SK-N-SH (cell line): ENCODE data around the gene APBA2. TPM values are rescaled to one million over a fixed set of nuclear protein-coding genes. Genes with fewer than 3 reads are reported as not detected.

ENCODE experiments used
- CTCF ChIA-PET: fragments of 300-600, 350-600 bp; formaldehyde crosslinking; extraction: SDS; loops from one replicate; lab custom pipeline; 2021; lab: Yijun Ruan, JAX
- POLR2A ChIA-PET: fragments of 350-600 bp; sonication (Branson Sonifier 250); formaldehyde crosslinking; extraction: SDS; loops from one replicate; lab custom pipeline; 2020; ENCODE audit warnings: antibody characterized with exemption, inconsistent platforms; lab: Yijun Ruan, JAX
- DNase-seq: peaks from one replicate; pipeline ENCODE4 v3.0.0; 2012
- H2AFZ ChIP-seq: fragments of 200-600 bp; sonication (generic); 2 replicates; pipeline ENCODE4 v1.8.1; 2016; ENCODE audit warnings: antibody characterized with exemption, mild to moderate bottlenecking, low read depth
- H3F3A ChIP-seq: fragments of 200-600 bp; sonication (generic); replicated peaks from 2 replicates; pipeline ENCODE3; 2016; ENCODE audit warnings: antibody characterized with exemption, mild to moderate bottlenecking; ENCODE audit not compliant: insufficient read depth
- H3K27ac ChIP-seq, 2 experiments: fragments of 200-500 bp in 1 of 2; fragments of 200-600 bp in 1 of 2; sonication (Bioruptor generic) in 1 of 2; sonication (generic), shearing (Covaris generic) in 1 of 2; 2 replicates each; pipeline versions ENCODE4 v1.5.1 to v1.6.1; 2014 to 2016; ENCODE audit warnings: low read depth in 2 of 2, inconsistent platforms in 1 of 2, low read length in 1 of 2, mild to moderate bottlenecking in 1 of 2, mixed read lengths in 1 of 2
- H3K27me3 ChIP-seq: fragments of 200-600 bp; sonication (generic), shearing (Covaris generic); 2 replicates; pipeline ENCODE4 v1.6.1; 2016; ENCODE audit warnings: mixed run types; ENCODE audit not compliant: insufficient read depth
- H3K36me3 ChIP-seq, 2 experiments: fragments of 200-500 bp in 1 of 2; fragments of 200-600 bp in 1 of 2; sonication (Bioruptor generic) in 1 of 2; sonication (generic) in 1 of 2; replicated peaks in 1 of 2; 2 replicates each; pipeline versions ENCODE3 to v1.5.1; 2014 to 2016; ENCODE audit warnings: low read length in 1 of 2, mild to moderate bottlenecking in 1 of 2; ENCODE audit not compliant: insufficient read depth in 2 of 2, control insufficient read depth in 1 of 2
- H3K4me1 ChIP-seq, 2 experiments: fragments of 200-500 bp in 1 of 2; fragments of 200-600 bp in 1 of 2; sonication (Bioruptor generic) in 1 of 2; sonication (generic), shearing (Covaris generic) in 1 of 2; 2 replicates each; pipeline versions ENCODE4 v1.5.1 to v1.6.1; 2014 to 2016; ENCODE audit warnings: low read depth in 1 of 2, low read length in 1 of 2, mixed run types in 1 of 2; ENCODE audit not compliant: insufficient read depth in 2 of 2, control insufficient read depth in 1 of 2
- H3K4me2 ChIP-seq: fragments of 200-600 bp; sonication (generic), shearing (Covaris generic); 2 replicates; pipeline ENCODE4 v1.6.1; 2017; ENCODE audit warnings: mixed run types
- H3K4me3 ChIP-seq, 2 experiments: fragments of 200-500 bp in 1 of 2; fragments of 200-600 bp in 1 of 2; sonication (Bioruptor generic) in 1 of 2; sonication (generic), shearing (Covaris generic) in 1 of 2; 2 replicates each; pipeline versions ENCODE4 v1.5.1 to v1.8.1; 2014 to 2016; ENCODE audit warnings: low read depth in 2 of 2, inconsistent platforms in 1 of 2, low read length in 1 of 2, mild to moderate bottlenecking in 1 of 2, mixed read lengths in 1 of 2, moderate library complexity in 1 of 2
- H3K79me2 ChIP-seq: fragments of 200-600 bp; sonication (generic); 2 replicates; pipeline ENCODE4 v1.8.1; 2017; ENCODE audit warnings: mild to moderate bottlenecking; ENCODE audit not compliant: insufficient read depth
- H3K9ac ChIP-seq: fragments of 200-600 bp; sonication (generic); 2 replicates; pipeline ENCODE4 v1.6.1; 2017; ENCODE audit warnings: mixed run types
- H3K9me2 ChIP-seq: fragments of 200-600 bp; sonication (generic); 2 replicates; pipeline ENCODE4 v1.6.1; 2017; ENCODE audit warnings: mixed run types
- H3K9me3 ChIP-seq: fragments of 200-600 bp; sonication (generic); 2 replicates; pipeline ENCODE4 v1.6.1; 2017; ENCODE audit warnings: mixed run types, mild to moderate bottlenecking, moderate library complexity
- H4K20me1 ChIP-seq: fragments of 200-600 bp; sonication (generic); 2 replicates; pipeline ENCODE4 v1.6.1; 2017; ENCODE audit warnings: mild to moderate bottlenecking, mixed run types; ENCODE audit not compliant: insufficient read depth
- EP300 ChIP-seq, 2 experiments: IDR thresholded peaks; 2 replicates each; pipeline versions ENCODE4 v1.4.0 to v1.6.1; 2012; ENCODE audit warnings: borderline replicate concordance in 1 of 2, low read depth in 1 of 2, low read length in 1 of 2
- EZH2phosphoT487 ChIP-seq: fragments of 200-600 bp; sonication (generic); IDR thresholded peaks from 2 replicates; pipeline ENCODE4 v1.6.1; 2017; ENCODE audit warnings: low read depth, mixed run types, mild to moderate bottlenecking, antibody characterized with exemption, moderate library complexity, borderline replicate concordance
- FOSL2 ChIP-seq: IDR thresholded peaks from 2 replicates; pipeline ENCODE4 v1.4.0; 2012; ENCODE audit warnings: low read depth, mild to moderate bottlenecking, moderate library complexity, borderline replicate concordance
- FOXM1 ChIP-seq: IDR thresholded peaks from 2 replicates; pipeline ENCODE4 v1.4.0; 2012; ENCODE audit warnings: low read depth, mild to moderate bottlenecking
- GATA2 ChIP-seq: sonication (generic); formaldehyde crosslinking; IDR thresholded peaks from 2 replicates; pipeline ENCODE4 v1.5.0; 2020; ENCODE audit warnings: mild to moderate bottlenecking, missing genetic modification reagents
- JUND ChIP-seq: IDR thresholded peaks from 2 replicates; pipeline ENCODE4 v1.4.0; 2012
- MEF2A ChIP-seq: IDR thresholded peaks from 2 replicates; pipeline ENCODE4 v1.4.0; 2012; ENCODE audit warnings: low read depth, borderline replicate concordance
- NFIC ChIP-seq: IDR thresholded peaks from 2 replicates; pipeline ENCODE4 v1.4.0; 2012; ENCODE audit warnings: borderline replicate concordance
- NRF1 ChIP-seq: IDR thresholded peaks from 2 replicates; pipeline ENCODE4 v1.6.1; 2012; ENCODE audit warnings: low read depth, mild to moderate bottlenecking, low read length
- RFX5 ChIP-seq: IDR thresholded peaks from 2 replicates; pipeline ENCODE4 v1.6.1; 2012; ENCODE audit warnings: mild to moderate bottlenecking, improper control_type of control experiment, low read length
- RXRA ChIP-seq: IDR thresholded peaks from 2 replicates; pipeline ENCODE4 v1.4.0; 2012; ENCODE audit warnings: low read depth, mild to moderate bottlenecking, borderline replicate concordance
- SIN3A ChIP-seq: IDR thresholded peaks from 2 replicates; pipeline ENCODE4 v1.6.1; 2012; ENCODE audit warnings: low read depth, mild to moderate bottlenecking, low read length, moderate library complexity, borderline replicate concordance
- SMC3 ChIP-seq: IDR thresholded peaks from 2 replicates; pipeline ENCODE4 v1.6.1; 2012; ENCODE audit warnings: low read depth, low read length, improper control_type of control experiment
- TAF1 ChIP-seq: IDR thresholded peaks from 2 replicates; pipeline ENCODE4 v1.6.1; 2012; ENCODE audit warnings: low read depth, mild to moderate bottlenecking, low read length, moderate library complexity, borderline replicate concordance
- TCF12 ChIP-seq: IDR thresholded peaks from 2 replicates; pipeline ENCODE4 v1.4.0; 2012
- TEAD4 ChIP-seq: IDR thresholded peaks from 2 replicates; pipeline ENCODE4 v1.4.0; 2012; ENCODE audit warnings: mild to moderate bottlenecking, borderline replicate concordance; ENCODE audit not compliant: insufficient read depth
- WGBS: methylation state at CpG from one replicate; pipeline ENCODE4 v1.1.6; 2017; ENCODE audit warnings: low lambda C conversion rate; 5-methylcytosine and 5-hydroxymethylcytosine counted together
- polyA plus RNA-seq, 3 experiments: library from polyadenylated mRNA; depleted of rRNA; stranded (reverse); fragments of >200 nt; gene quantifications; 2 replicates each; pipeline ENCODE4 v1.2.3, GENCODE V29; 2012
- TF ChIP-seq, protein P1 (sequence below): IDR thresholded peaks from 2 replicates; pipeline ENCODE4 v1.4.0; 2012; ENCODE audit warnings: low read depth, borderline replicate concordance
- TF ChIP-seq, protein P2 (sequence below): fragments of 150-350 bp; IDR thresholded peaks from 2 replicates; pipeline ENCODE4 v1.6.1; 2017; ENCODE audit warnings: antibody characterized with exemption, low read length, low read depth, borderline replicate concordance
- TF ChIP-seq, protein P3 (sequence below): fragments of 150-350 bp; IDR thresholded peaks from 2 replicates; pipeline ENCODE4 v1.6.1; 2016; ENCODE audit warnings: mild to moderate bottlenecking, low read depth, low read length
- TF ChIP-seq, protein P4 (sequence below): IDR thresholded peaks from 2 replicates; pipeline ENCODE4 v1.4.0; 2012; ENCODE audit warnings: low read depth, borderline replicate concordance

The APBA2 gene
- polyA plus RNA-seq, 1 of the 3 experiments (the other 2 are of a cell fraction), result 12.7 TPM

DNA sequence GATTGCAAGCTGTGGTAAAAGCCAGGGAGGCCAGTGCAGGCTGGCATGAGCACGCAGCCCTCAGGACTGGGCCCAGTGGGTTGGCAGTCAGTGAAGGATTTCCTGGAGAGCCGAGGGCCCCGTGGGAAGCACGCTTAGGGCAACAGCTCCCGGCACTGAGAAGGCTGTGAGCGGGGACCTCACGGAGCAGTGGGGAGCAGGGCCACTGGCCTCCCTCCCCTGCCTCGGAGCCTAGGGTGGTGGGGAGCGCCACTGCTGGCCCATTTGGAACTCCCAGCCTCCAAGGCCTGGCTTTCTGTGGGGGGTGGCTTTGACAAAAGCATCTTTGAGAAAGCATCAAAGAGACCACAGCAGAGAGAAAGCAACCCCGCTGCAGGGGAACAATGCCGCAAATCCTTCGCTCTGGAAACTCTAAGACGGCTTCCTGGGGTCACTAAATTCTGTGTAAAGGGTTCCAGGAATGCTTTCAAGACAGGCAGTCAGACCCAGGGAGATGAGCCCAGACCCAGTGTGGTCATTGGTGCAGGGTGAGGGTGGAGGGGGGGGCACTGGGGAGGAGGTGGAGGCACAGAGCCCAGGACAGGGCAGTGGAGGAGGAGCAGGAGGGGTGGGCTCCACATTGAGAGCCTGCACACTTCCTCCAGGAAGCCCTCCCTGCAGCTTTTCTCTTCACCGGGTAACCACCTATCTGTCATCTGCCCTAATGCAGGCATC, 9.5 kb upstream of the APBA2 start (continued):
- TF ChIP-seq, protein P1, sequence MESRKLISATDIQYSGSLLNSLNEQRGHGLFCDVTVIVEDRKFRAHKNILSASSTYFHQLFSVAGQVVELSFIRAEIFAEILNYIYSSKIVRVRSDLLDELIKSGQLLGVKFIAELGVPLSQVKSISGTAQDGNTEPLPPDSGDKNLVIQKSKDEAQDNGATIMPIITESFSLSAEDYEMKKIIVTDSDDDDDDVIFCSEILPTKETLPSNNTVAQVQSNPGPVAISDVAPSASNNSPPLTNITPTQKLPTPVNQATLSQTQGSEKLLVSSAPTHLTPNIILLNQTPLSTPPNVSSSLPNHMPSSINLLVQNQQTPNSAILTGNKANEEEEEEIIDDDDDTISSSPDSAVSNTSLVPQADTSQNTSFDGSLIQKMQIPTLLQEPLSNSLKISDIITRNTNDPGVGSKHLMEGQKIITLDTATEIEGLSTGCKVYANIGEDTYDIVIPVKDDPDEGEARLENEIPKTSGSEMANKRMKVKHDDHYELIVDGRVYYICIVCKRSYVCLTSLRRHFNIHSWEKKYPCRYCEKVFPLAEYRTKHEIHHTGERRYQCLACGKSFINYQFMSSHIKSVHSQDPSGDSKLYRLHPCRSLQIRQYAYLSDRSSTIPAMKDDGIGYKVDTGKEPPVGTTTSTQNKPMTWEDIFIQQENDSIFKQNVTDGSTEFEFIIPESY, result no peak
- TF ChIP-seq TAF1 (no peak), RFX5 (no peak), FOSL2 (no peak), SIN3A (no peak), EP300 (IDR thresholded peaks at IDR 0.05; ENCODE audit: borderline replicate concordance in 1 of 2, low read depth in 1 of 2, low read length in 1 of 2) (no peak)
- TF ChIP-seq, protein P2, sequence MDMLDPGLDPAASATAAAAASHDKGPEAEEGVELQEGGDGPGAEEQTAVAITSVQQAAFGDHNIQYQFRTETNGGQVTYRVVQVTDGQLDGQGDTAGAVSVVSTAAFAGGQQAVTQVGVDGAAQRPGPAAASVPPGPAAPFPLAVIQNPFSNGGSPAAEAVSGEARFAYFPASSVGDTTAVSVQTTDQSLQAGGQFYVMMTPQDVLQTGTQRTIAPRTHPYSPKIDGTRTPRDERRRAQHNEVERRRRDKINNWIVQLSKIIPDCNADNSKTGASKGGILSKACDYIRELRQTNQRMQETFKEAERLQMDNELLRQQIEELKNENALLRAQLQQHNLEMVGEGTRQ, result no peak

DNA sequence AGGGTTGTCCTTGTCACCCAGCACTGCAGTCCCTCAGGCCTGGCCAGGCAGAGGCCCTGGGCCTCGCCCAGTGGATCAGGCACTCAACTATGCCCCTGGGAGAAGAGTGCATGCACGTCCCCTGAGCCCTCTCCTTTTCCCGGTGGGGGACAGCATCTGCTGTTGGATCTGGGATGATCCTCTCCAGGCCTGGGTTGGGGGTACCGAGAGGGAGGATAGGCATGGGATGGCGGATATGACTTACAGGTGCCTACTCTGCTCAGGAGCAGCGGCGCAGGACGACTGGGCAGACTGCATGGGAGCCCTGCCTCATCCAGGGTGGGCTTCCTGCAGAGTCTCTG, 9.0 kb upstream of the APBA2 start:
- TF ChIP-seq, protein P3, sequence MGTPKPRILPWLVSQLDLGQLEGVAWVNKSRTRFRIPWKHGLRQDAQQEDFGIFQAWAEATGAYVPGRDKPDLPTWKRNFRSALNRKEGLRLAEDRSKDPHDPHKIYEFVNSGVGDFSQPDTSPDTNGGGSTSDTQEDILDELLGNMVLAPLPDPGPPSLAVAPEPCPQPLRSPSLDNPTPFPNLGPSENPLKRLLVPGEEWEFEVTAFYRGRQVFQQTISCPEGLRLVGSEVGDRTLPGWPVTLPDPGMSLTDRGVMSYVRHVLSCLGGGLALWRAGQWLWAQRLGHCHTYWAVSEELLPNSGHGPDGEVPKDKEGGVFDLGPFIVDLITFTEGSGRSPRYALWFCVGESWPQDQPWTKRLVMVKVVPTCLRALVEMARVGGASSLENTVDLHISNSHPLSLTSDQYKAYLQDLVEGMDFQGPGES, result no peak
- no peak for TF ChIP-seq EZH2phosphoT487
- no peak for TF ChIP-seq MEF2A
- TF ChIP-seq NFIC, result no peak
- no peak for TF ChIP-seq FOXM1
- no peak for TF ChIP-seq TEAD4
- TF ChIP-seq, protein P4, sequence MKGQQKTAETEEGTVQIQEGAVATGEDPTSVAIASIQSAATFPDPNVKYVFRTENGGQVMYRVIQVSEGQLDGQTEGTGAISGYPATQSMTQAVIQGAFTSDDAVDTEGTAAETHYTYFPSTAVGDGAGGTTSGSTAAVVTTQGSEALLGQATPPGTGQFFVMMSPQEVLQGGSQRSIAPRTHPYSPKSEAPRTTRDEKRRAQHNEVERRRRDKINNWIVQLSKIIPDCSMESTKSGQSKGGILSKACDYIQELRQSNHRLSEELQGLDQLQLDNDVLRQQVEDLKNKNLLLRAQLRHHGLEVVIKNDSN, result no peak
- TF ChIP-seq RXRA, result no peak
- no peak for TF ChIP-seq EP300 (IDR thresholded peaks at IDR 0.05; ENCODE audit: borderline replicate concordance in 1 of 2, low read depth in 1 of 2, low read length in 1 of 2)
- TF ChIP-seq GATA2, result no peak
- TF ChIP-seq TCF12, result no peak
- no peak for TF ChIP-seq SMC3
- TF ChIP-seq NRF1, result no peak
- no peak for TF ChIP-seq JUND
- H3F3A ChIP-seq, result no peaks in the 10 kb centered on the region
- ChIA-PET POLR2A (no interaction called here), CTCF (no interaction called here)
- no peak overlapping the region for H2AFZ ChIP-seq
- no peaks in the 10 kb centered on the region for H3K36me3 ChIP-seq
- DNase-seq, result no peak
- no peaks in the 10 kb centered on the region for H3K9me3 ChIP-seq
- WGBS, result 82% methylated on average over 8 of the region's 8 CpGs
- H3K27me3 ChIP-seq, result no peaks in the 10 kb centered on the region
- no peaks in the 10 kb centered on the region for H3K9me2 ChIP-seq
- H3K27ac ChIP-seq, result no peak overlapping the region
- H3K79me2 ChIP-seq, result no peaks in the 10 kb centered on the region
- no peak overlapping the region for H3K4me3 ChIP-seq
- H3K4me2 ChIP-seq, result no peak overlapping the region
- H3K9ac ChIP-seq, result no peak overlapping the region
- H3K4me1 ChIP-seq, result peaks cover 0 to 9% of the 10 kb centered on the region in 2 experiments; a peak in 1 of 4 replicates
- no peaks in the 10 kb centered on the region for H4K20me1 ChIP-seq
